Measurements from ENCODE around the gene THADA.
A peak's percentile ranks its signal among the peaks of the same experiment; 100 is the strongest.
"Not testable (repeated sequence)": the region's sequence is repeated elsewhere in the genome, so short reads cannot be mapped to it uniquely, and the experiment has no call there.

The THADA gene

GRCh38 chr2:43542285-43542933 is 53.4 kb downstream of the THADA start:
- no peak for DNase-seq
- intact Hi-C loops (cut with DNase I) = loop anchor here (5.0 kb wide), 1 partner anchor 715 kb away; no protein-coding TSS in a partner anchor

- intact Hi-C loops (cut with DNase I) = loop anchor here (5.0 kb wide), 1 partner anchor 714 kb away; no protein-coding TSS in a partner anchor
- no peak for DNase-seq
Measured at GRCh38 chr2:43541165-43541564, 54.7 kb downstream of the THADA start.

GRCh38 chr2:43540021-43540779 is 55.6 kb downstream of the THADA start:
- DNase-seq = no peak
- intact Hi-C loops (cut with DNase I) = loop anchor here (5.0 kb wide), 1 partner anchor 713 kb away; no protein-coding TSS in a partner anchor

- intact Hi-C loops (cut with DNase I) = no loop called here
- DNase-seq = no peak
Measured at GRCh38 chr2:43539436-43539835, 56.4 kb downstream of the THADA start.

GRCh38 chr2:43538034-43538670 is 57.7 kb downstream of the THADA start:
- no peak for DNase-seq
- intact Hi-C loops (cut with DNase I) = no loop called here

- no peak for DNase-seq
- intact Hi-C loops (cut with DNase I) = no loop called here
Measured at GRCh38 chr2:43537137-43537536, 58.7 kb downstream of the THADA start.

- intact Hi-C loops (cut with DNase I) = no loop called here
- no peak for DNase-seq
Measured at GRCh38 chr2:43534569-43534968, 61.3 kb downstream of the THADA start.

- DNase-seq; intact Hi-C loops (cut with DNase I): not testable (repeated sequence)
Measured at GRCh38 chr2:43532572-43532971, 63.3 kb downstream of the THADA start.

GRCh38 chr2:43531251-43531650 is 64.6 kb downstream of the THADA start:
- intact Hi-C loops (cut with DNase I) = no loop called here
- DNase-seq = no peak

- intact Hi-C loops (cut with DNase I) = no loop called here
- no peak for DNase-seq
Measured at GRCh38 chr2:43526994-43527393, 68.8 kb downstream of the THADA start.

GRCh38 chr2:43525506-43525905 is 70.3 kb downstream of the THADA start:
- intact Hi-C loops (cut with DNase I) = no loop called here
- no peak for DNase-seq

GRCh38 chr2:43524177-43524965 is 71.5 kb downstream of the THADA start:
- DNase-seq = no peak
- intact Hi-C loops (cut with DNase I) = no loop called here

- DNase-seq = no peak
- intact Hi-C loops (cut with DNase I) = no loop called here
Measured at GRCh38 chr2:43522177-43522576, 73.7 kb downstream of the THADA start.

GRCh38 chr2:43521568-43521967 is 74.3 kb downstream of the THADA start:
- no peak for DNase-seq
- intact Hi-C loops (cut with DNase I) = no loop called here

GRCh38 chr2:43520919-43521318 is 74.9 kb downstream of the THADA start:
- intact Hi-C loops (cut with DNase I) = no loop called here
- DNase-seq = peak in 1 of 10 donors; percentile 36

GRCh38 chr2:43519643-43520221 is 76.1 kb downstream of the THADA start:
- intact Hi-C loops (cut with DNase I) = no loop called here
- DNase-seq = no peak

- intact Hi-C loops (cut with DNase I) = no loop called here
- DNase-seq = no peak
Measured at GRCh38 chr2:43518718-43519117, 77.1 kb downstream of the THADA start.

GRCh38 chr2:43518181-43518580 is 77.7 kb downstream of the THADA start:
- intact Hi-C loops (cut with DNase I) = no loop called here
- no peak for DNase-seq

GRCh38 chr2:43515807-43516497 is 79.9 kb downstream of the THADA start:
- intact Hi-C loops (cut with DNase I) = no loop called here
- no peak for DNase-seq

- no peak for DNase-seq
- intact Hi-C loops (cut with DNase I) = no loop called here
Measured at GRCh38 chr2:43515248-43515647, 80.6 kb downstream of the THADA start.
